ENCODE measurements around the gene HS3ST1.
"Not testable (repeated sequence)": the region's sequence is repeated elsewhere in the genome, so short reads cannot be mapped to it uniquely, and the experiment has no call there.

Gene HS3ST1

GRCh38 chr4:11397819-11398610 lies 30.7 kb downstream of the HS3ST1 start:
- DNase-seq (ENCODE audit: insufficient read length, low spot score) (peak; percentile 32), FAIRE-seq (peak; percentile 58)
- TF ChIP-seq TAF1 (IDR thresholded peaks at IDR 0.05; ENCODE audit: low read depth, low read length) (no peak), PAX5 (IDR thresholded peaks at IDR 0.05; ENCODE audit: insufficient read depth, low read length, severe bottlenecking) (no peak), POLR2A (IDR thresholded peaks at IDR 0.05; ENCODE audit: low read depth, low read length) (no peak), POU2F2 (IDR thresholded peaks at IDR 0.05; ENCODE audit: low read depth, low read length) (no peak), POLR2AphosphoS5 (IDR thresholded peaks at IDR 0.05; ENCODE audit: low read depth, low read length) (no peak), SPI1 (IDR thresholded peaks at IDR 0.05; ENCODE audit: low read depth, low read length) (no peak)

GRCh38 chr4:11397146-11397545 lies 31.5 kb downstream of the HS3ST1 start:
- FAIRE-seq, result peak; percentile 64
- no peak for DNase-seq (ENCODE audit: insufficient read length, low spot score)
- TF ChIP-seq TAF1 (IDR thresholded peaks at IDR 0.05; ENCODE audit: low read depth, low read length) (no peak), SPI1 (IDR thresholded peaks at IDR 0.05; ENCODE audit: low read depth, low read length) (no peak)

- no peak for TF ChIP-seq TAF1 (IDR thresholded peaks at IDR 0.05; ENCODE audit: low read depth, low read length)
- TF ChIP-seq POLR2A (IDR thresholded peaks at IDR 0.05; ENCODE audit: low read depth, low read length), result no peak
- TF ChIP-seq SPI1 (IDR thresholded peaks at IDR 0.05; ENCODE audit: low read depth, low read length), result no peak
- no peak for TF ChIP-seq PAX5 (IDR thresholded peaks at IDR 0.05; ENCODE audit: insufficient read depth, low read length, severe bottlenecking)
- TF ChIP-seq POU2F2 (IDR thresholded peaks at IDR 0.05; ENCODE audit: low read depth, low read length), result no peak
- no peak for TF ChIP-seq POLR2AphosphoS5 (IDR thresholded peaks at IDR 0.05; ENCODE audit: low read depth, low read length)
- DNase-seq (ENCODE audit: insufficient read length, low spot score) (no peak), FAIRE-seq (no peak)
Measured at GRCh38 chr4:11393551-11393950, 35.1 kb downstream of the HS3ST1 start.

- FAIRE-seq; DNase-seq (ENCODE audit: insufficient read length, low spot score): not testable (repeated sequence)
Measured at GRCh38 chr4:11384072-11384471, 44.6 kb downstream of the HS3ST1 start.

- TF ChIP-seq POU2F2 (IDR thresholded peaks at IDR 0.05; ENCODE audit: low read depth, low read length), result no peak
- TF ChIP-seq TAF1 (IDR thresholded peaks at IDR 0.05; ENCODE audit: low read depth, low read length), result no peak
- TF ChIP-seq SPI1 (IDR thresholded peaks at IDR 0.05; ENCODE audit: low read depth, low read length), result no peak
- no peak for TF ChIP-seq POLR2A (IDR thresholded peaks at IDR 0.05; ENCODE audit: low read depth, low read length)
- no peak for TF ChIP-seq POLR2AphosphoS5 (IDR thresholded peaks at IDR 0.05; ENCODE audit: low read depth, low read length)
- TF ChIP-seq PAX5 (IDR thresholded peaks at IDR 0.05; ENCODE audit: insufficient read depth, low read length, severe bottlenecking), result no peak
- FAIRE-seq, result no peak
- no peak for DNase-seq (ENCODE audit: insufficient read length, low spot score)
Measured at GRCh38 chr4:11376571-11376970, 52.1 kb downstream of the HS3ST1 start.

- FAIRE-seq (no peak), DNase-seq (ENCODE audit: insufficient read length, low spot score) (no peak)
- TF ChIP-seq SPI1 (IDR thresholded peaks at IDR 0.05; ENCODE audit: low read depth, low read length) (no peak), POLR2A (IDR thresholded peaks at IDR 0.05; ENCODE audit: low read depth, low read length) (no peak), POLR2AphosphoS5 (IDR thresholded peaks at IDR 0.05; ENCODE audit: low read depth, low read length) (no peak), POU2F2 (IDR thresholded peaks at IDR 0.05; ENCODE audit: low read depth, low read length) (no peak)
Measured at GRCh38 chr4:11376146-11376545, 52.5 kb downstream of the HS3ST1 start.

- FAIRE-seq (peak; percentile 40), DNase-seq (ENCODE audit: insufficient read length, low spot score) (no peak)
- no peak for TF ChIP-seq POLR2A (IDR thresholded peaks at IDR 0.05; ENCODE audit: low read depth, low read length)
Measured at GRCh38 chr4:11368701-11369115, 60.0 kb downstream of the HS3ST1 start.

- FAIRE-seq (no peak), DNase-seq (ENCODE audit: insufficient read length, low spot score) (no peak)
- no peak for TF ChIP-seq POU2F2 (IDR thresholded peaks at IDR 0.05; ENCODE audit: low read depth, low read length)
- TF ChIP-seq TAF1 (IDR thresholded peaks at IDR 0.05; ENCODE audit: low read depth, low read length), result no peak
- no peak for TF ChIP-seq PAX5 (IDR thresholded peaks at IDR 0.05; ENCODE audit: insufficient read depth, low read length, severe bottlenecking)
- TF ChIP-seq POLR2A (IDR thresholded peaks at IDR 0.05; ENCODE audit: low read depth, low read length), result no peak
- no peak for TF ChIP-seq POLR2AphosphoS5 (IDR thresholded peaks at IDR 0.05; ENCODE audit: low read depth, low read length)
- TF ChIP-seq SPI1 (IDR thresholded peaks at IDR 0.05; ENCODE audit: low read depth, low read length), result no peak
Measured at GRCh38 chr4:11367371-11367770, 61.3 kb downstream of the HS3ST1 start.

- TF ChIP-seq PAX5 (IDR thresholded peaks at IDR 0.05; ENCODE audit: insufficient read depth, low read length, severe bottlenecking) (no peak), POLR2A (IDR thresholded peaks at IDR 0.05; ENCODE audit: low read depth, low read length) (no peak), POLR2AphosphoS5 (IDR thresholded peaks at IDR 0.05; ENCODE audit: low read depth, low read length) (no peak), SPI1 (IDR thresholded peaks at IDR 0.05; ENCODE audit: low read depth, low read length) (no peak), POU2F2 (IDR thresholded peaks at IDR 0.05; ENCODE audit: low read depth, low read length) (no peak), TAF1 (IDR thresholded peaks at IDR 0.05; ENCODE audit: low read depth, low read length) (no peak)
- no peak for DNase-seq (ENCODE audit: insufficient read length, low spot score)
- FAIRE-seq, result no peak
Measured at GRCh38 chr4:11366859-11367258, 61.8 kb downstream of the HS3ST1 start.

GRCh38 chr4:11365039-11365438 lies 63.7 kb downstream of the HS3ST1 start:
- DNase-seq (ENCODE audit: insufficient read length, low spot score), result no peak
- TF ChIP-seq POLR2A (IDR thresholded peaks at IDR 0.05; ENCODE audit: low read depth, low read length), result no peak
- TF ChIP-seq POLR2AphosphoS5 (IDR thresholded peaks at IDR 0.05; ENCODE audit: low read depth, low read length), result no peak
- TF ChIP-seq SPI1 (IDR thresholded peaks at IDR 0.05; ENCODE audit: low read depth, low read length), result no peak
- TF ChIP-seq PAX5 (IDR thresholded peaks at IDR 0.05; ENCODE audit: insufficient read depth, low read length, severe bottlenecking), result no peak
- no peak for TF ChIP-seq POU2F2 (IDR thresholded peaks at IDR 0.05; ENCODE audit: low read depth, low read length)
- TF ChIP-seq TAF1 (IDR thresholded peaks at IDR 0.05; ENCODE audit: low read depth, low read length), result no peak
- no peak for FAIRE-seq

All from GM12891 (cell line).